Loucy (cell line): ENCODE results near the gene MYOC.
"Not testable (repeated sequence)": the region's sequence is repeated elsewhere in the genome, so short reads cannot be mapped to it uniquely, and the experiment has no call there.

Experiments
- H2AFZ ChIP-seq: fragments of 200-600 bp; sonication (generic); 2 replicates; pipeline ENCODE4 v1.6.0; 2016; ENCODE audit warnings: antibody characterized with exemption, mild to moderate bottlenecking, low read length, moderate library complexity
- H3F3A ChIP-seq: fragments of 200-600 bp; 2 replicates; pipeline ENCODE4 v1.6.0; 2016; ENCODE audit warnings: antibody characterized with exemption, low read depth, mild to moderate bottlenecking
- H3K27me3 ChIP-seq: fragments of 200-600 bp; sonication (generic); 2 replicates; pipeline ENCODE4 v1.6.1; 2014; ENCODE audit warnings: low read length, mild to moderate bottlenecking; ENCODE audit not compliant: insufficient read depth, poor library complexity, severe bottlenecking
- H3K36me3 ChIP-seq: fragments of 200-600 bp; sonication (generic); 2 replicates; pipeline ENCODE4 v1.6.1; 2016; ENCODE audit warnings: low read length; ENCODE audit not compliant: insufficient read depth
- H3K4me1 ChIP-seq: fragments of 200-600 bp; sonication (generic); 2 replicates; pipeline ENCODE4 v1.5.1; 2014; ENCODE audit warnings: low read length, mild to moderate bottlenecking; ENCODE audit not compliant: insufficient read depth, poor library complexity, severe bottlenecking
- H3K4me2 ChIP-seq: fragments of 200-600 bp; sonication (generic); 2 replicates; pipeline ENCODE4 v1.6.0; 2014; ENCODE audit warnings: antibody characterized with exemption, low read length, low read depth, mild to moderate bottlenecking; ENCODE audit not compliant: poor library complexity, severe bottlenecking
- H3K4me3 ChIP-seq: fragments of 200-600 bp; sonication (generic); 2 replicates; pipeline ENCODE4 v1.5.1; 2014; ENCODE audit warnings: low read length, mild to moderate bottlenecking, mixed read lengths; ENCODE audit not compliant: poor library complexity, severe bottlenecking
- H3K79me2 ChIP-seq: fragments of 200-600 bp; sonication (generic); 2 replicates; pipeline ENCODE4 v1.6.1; 2014; ENCODE audit warnings: low read length; ENCODE audit not compliant: insufficient read depth
- H3K9ac ChIP-seq: fragments of 200-600 bp; sonication (generic); 2 replicates; pipeline ENCODE4 v1.6.0; 2014; ENCODE audit warnings: mild to moderate bottlenecking, low read depth, low read length, moderate library complexity; ENCODE audit not compliant: poor library complexity, severe bottlenecking
- H3K9me2 ChIP-seq: fragments of 200-600 bp; sonication (generic); replicated peaks from 2 replicates; pipeline ENCODE4 v1.6.1; 2016; ENCODE audit warnings: low read depth, low read length, mixed read lengths
- H3K9me3 ChIP-seq: fragments of 200-600 bp; sonication (generic); 2 replicates; pipeline ENCODE4 v1.6.1; 2014; ENCODE audit warnings: mild to moderate bottlenecking, antibody characterized with exemption, low read length, low read depth; ENCODE audit not compliant: insufficient read depth
- H4K20me1 ChIP-seq: fragments of 200-600 bp; sonication (generic); 2 replicates; pipeline ENCODE4 v1.6.0; 2014; ENCODE audit warnings: antibody characterized with exemption, low read length, mild to moderate bottlenecking; ENCODE audit not compliant: insufficient read depth, poor library complexity, severe bottlenecking
- EZH2phosphoT487 ChIP-seq: fragments of 200-600 bp; IDR thresholded peaks from 2 replicates; pipeline ENCODE4 v1.6.1; 2018; ENCODE audit warnings: antibody characterized with exemption, mild to moderate bottlenecking, moderate library complexity, borderline replicate concordance
- TF ChIP-seq, protein P1 (sequence below): fragments of 200-600 bp; sonication (generic); conservative IDR thresholded peaks from 2 replicates; pipeline ENCODE4 v1.5.1; 2014; ENCODE audit warnings: mild to moderate bottlenecking, antibody characterized with exemption, low read length

MYOC gene

DNA sequence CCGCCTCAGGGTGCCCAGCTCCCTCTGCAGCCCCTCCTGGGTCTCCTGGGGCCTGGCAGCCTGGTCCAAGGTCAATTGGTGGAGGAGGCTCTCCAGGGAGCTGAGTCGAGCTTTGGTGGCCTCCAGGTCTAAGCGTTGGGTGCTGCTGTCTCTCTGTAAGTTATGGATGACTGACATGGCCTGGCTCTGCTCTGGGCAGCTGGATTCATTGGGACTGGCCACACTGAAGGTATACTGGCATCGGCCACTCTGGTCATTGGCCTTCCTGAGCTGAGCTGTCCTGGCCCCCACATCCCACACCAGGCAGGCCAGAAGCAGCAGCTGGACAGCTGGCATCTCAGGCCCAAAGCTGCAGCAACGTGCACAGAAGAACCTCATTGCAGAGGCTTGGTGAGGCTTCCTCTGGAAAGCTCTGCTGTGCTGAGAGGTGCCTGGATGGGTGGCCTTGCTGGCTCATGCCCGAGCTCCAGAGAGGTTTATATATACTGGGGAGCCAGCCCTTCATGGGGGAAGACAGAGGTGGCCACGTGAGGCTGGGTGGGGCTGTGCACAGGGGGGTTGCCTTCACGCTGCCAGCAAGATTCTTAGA is at the start of gene MYOC:
TSS of gene MYOC (minus strand) at position 455 of the 589 bp plus-strand sequence. CDS start at position 378, 77 bp downstream.
- H3K9ac ChIP-seq = no peak within 1 kb of the TSS
- H2AFZ ChIP-seq = no peak within 1 kb of the TSS

DNA sequence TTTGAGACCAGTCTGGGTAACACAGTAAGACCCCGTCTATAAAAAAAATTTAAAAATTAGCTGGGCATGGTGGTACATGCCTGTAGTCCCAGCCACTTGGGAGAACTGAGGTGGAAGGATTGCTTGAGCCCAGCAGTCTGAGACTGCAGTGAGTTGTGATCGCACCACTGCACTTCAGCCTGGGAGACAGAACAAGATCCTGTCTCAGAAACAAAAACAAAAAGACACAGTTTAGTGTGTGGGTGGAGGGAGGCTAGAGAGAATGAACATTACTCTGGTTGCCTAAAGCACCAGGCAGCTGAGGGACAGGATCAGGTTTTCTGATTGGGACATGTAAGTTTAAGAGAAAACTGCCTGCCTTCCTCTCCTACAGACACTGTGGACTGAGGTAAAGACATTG is 47.0 kb upstream of the MYOC start:
- no peak overlapping the region for H3K4me3 ChIP-seq
- H3K36me3 ChIP-seq = peaks cover 3% of the 10 kb centered on the region; the same call in 1 of the 2 replicates
- no peaks in the 10 kb centered on the region for H3K4me1 ChIP-seq
- TF ChIP-seq, protein P1, sequence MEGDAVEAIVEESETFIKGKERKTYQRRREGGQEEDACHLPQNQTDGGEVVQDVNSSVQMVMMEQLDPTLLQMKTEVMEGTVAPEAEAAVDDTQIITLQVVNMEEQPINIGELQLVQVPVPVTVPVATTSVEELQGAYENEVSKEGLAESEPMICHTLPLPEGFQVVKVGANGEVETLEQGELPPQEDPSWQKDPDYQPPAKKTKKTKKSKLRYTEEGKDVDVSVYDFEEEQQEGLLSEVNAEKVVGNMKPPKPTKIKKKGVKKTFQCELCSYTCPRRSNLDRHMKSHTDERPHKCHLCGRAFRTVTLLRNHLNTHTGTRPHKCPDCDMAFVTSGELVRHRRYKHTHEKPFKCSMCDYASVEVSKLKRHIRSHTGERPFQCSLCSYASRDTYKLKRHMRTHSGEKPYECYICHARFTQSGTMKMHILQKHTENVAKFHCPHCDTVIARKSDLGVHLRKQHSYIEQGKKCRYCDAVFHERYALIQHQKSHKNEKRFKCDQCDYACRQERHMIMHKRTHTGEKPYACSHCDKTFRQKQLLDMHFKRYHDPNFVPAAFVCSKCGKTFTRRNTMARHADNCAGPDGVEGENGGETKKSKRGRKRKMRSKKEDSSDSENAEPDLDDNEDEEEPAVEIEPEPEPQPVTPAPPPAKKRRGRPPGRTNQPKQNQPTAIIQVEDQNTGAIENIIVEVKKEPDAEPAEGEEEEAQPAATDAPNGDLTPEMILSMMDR = no peak
- TF ChIP-seq EZH2phosphoT487 = no peak
- no peaks in the 10 kb centered on the region for H3K79me2 ChIP-seq
- H3F3A ChIP-seq = no peaks in the 10 kb centered on the region
- H3K9ac ChIP-seq = no peak overlapping the region
- H3K9me2 ChIP-seq = no peaks in the 10 kb centered on the region
- H4K20me1 ChIP-seq = no peaks in the 10 kb centered on the region
- no peaks in the 10 kb centered on the region for H3K27me3 ChIP-seq
- no peaks in the 10 kb centered on the region for H3K9me3 ChIP-seq
- H2AFZ ChIP-seq = no peak overlapping the region
- no peak overlapping the region for H3K4me2 ChIP-seq

More for the DNA sequence above, at the start of gene MYOC:
- H3K36me3 ChIP-seq = no peaks in the 10 kb centered on the region
- no peaks in the 10 kb centered on the region for H4K20me1 ChIP-seq
- H3F3A ChIP-seq = no peaks in the 10 kb centered on the region
- H3K27me3 ChIP-seq = no peaks in the 10 kb centered on the region
- H3K4me2 ChIP-seq = no peak within 1 kb of the TSS
- H3K4me1 ChIP-seq = no peaks in the 10 kb centered on the region
- H3K4me3 ChIP-seq = no peak within 1 kb of the TSS
- H3K9me2 ChIP-seq = no peaks in the 10 kb centered on the region
- H3K79me2 ChIP-seq = no peaks in the 10 kb centered on the region
- H3K9me3 ChIP-seq = no peaks in the 10 kb centered on the region
- TF ChIP-seq, protein P1 = no peak
- no peak for TF ChIP-seq EZH2phosphoT487

DNA sequence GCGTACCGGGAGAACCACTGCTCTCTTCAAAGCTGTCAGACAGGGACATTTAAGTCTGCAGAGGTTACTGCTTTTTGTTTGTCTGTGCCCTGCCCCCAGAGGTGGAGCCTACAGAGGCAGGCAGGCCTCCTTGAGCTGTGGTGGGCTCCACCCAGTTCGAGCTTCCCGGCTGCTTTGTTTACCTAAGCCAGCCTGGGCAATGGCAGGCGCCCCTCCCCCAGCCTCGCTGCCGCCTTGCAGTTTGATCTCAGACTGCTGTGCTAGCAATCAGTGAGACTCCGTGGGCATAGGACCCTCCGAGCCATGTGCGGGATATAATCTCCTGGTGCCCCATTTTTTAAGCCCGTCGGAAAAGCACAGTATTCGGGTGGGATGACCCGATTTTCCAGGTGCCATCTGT is 43.3 kb upstream of the MYOC start:
- not testable (repeated sequence) for H3K9me2 ChIP-seq, H3K4me3 ChIP-seq, H3K79me2 ChIP-seq, H3F3A ChIP-seq, H3K4me2 ChIP-seq, H3K27me3 ChIP-seq, H3K9me3 ChIP-seq, H3K4me1 ChIP-seq, H4K20me1 ChIP-seq, H3K9ac ChIP-seq, H2AFZ ChIP-seq, H3K36me3 ChIP-seq

DNA sequence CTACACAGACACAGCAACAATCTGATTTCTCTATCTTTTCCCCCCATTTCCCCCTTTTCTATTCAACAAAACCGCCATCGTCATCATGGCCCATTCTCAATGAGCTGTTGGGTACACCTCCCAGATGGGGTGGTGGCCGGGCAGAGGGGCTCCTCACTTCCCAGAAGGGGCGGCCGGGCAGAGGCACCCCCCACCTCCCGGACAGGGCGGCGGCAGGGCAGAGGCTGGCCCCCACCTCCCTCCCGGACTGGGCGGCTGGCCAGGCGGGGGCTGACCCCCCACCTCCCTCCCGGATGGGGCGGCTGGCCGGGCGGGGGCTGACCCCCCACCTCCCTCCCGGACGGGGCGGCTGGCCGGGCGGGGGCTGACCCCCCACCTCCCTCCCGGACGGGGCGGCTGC is 41.1 kb upstream of the MYOC start:
- H3F3A ChIP-seq, H3K9me3 ChIP-seq, H3K4me2 ChIP-seq, H4K20me1 ChIP-seq, H3K27me3 ChIP-seq, H3K4me3 ChIP-seq, H3K36me3 ChIP-seq, H2AFZ ChIP-seq, H3K79me2 ChIP-seq, H3K9ac ChIP-seq, H3K4me1 ChIP-seq, H3K9me2 ChIP-seq: not testable (repeated sequence)
